ENCODE data around the gene MADCAM1.

Gene MADCAM1

DNA sequence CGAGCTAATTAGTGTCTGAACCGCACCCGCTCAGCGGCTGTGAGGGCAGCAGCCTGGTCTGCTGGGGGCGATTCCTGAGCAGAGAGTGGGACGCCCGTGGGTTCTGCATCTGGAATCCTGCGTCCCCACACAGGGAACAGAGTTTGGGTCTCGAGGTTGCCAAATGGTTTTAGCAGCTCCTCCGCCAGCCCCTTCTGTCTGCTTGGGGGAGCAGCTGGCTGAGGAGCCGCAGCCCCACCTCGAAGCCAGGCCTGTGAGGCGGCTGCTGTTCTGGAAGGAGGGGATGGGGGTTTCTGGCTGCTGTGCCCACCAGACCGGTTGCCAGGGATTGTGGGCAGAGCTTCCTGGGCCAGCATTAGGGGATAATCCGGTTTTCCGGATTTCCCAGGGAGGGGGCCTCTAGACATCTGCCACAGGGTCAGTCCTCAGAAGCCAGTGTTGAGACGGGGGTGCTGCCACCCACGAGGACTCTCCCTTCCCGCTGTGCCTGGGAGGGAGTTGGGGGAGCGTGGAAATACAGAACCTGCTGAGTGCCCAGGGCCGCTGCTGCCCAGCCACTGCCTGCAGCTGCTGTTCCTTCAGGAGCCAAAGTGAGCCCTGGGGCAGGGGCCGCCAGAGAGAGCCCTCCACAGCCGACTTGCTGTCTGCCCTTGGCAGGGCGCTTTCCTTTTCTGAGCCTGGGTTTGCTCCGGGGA is 37.2 kb downstream of the MADCAM1 start:
- peak overlapping the region; percentile 26 to 97 (median 95) for H3K27ac Mint-ChIP-seq
- H3K36me3 Mint-ChIP-seq (ENCODE audit: low read depth), result peaks cover 9% of the 10 kb centered on the region
- H3K4me1 Mint-ChIP-seq, result peaks cover 9% of the 10 kb centered on the region
- no peaks in the 10 kb centered on the region for H3K9me3 Mint-ChIP-seq
- TF ChIP-seq, protein P1, sequence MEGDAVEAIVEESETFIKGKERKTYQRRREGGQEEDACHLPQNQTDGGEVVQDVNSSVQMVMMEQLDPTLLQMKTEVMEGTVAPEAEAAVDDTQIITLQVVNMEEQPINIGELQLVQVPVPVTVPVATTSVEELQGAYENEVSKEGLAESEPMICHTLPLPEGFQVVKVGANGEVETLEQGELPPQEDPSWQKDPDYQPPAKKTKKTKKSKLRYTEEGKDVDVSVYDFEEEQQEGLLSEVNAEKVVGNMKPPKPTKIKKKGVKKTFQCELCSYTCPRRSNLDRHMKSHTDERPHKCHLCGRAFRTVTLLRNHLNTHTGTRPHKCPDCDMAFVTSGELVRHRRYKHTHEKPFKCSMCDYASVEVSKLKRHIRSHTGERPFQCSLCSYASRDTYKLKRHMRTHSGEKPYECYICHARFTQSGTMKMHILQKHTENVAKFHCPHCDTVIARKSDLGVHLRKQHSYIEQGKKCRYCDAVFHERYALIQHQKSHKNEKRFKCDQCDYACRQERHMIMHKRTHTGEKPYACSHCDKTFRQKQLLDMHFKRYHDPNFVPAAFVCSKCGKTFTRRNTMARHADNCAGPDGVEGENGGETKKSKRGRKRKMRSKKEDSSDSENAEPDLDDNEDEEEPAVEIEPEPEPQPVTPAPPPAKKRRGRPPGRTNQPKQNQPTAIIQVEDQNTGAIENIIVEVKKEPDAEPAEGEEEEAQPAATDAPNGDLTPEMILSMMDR (IDR thresholded peaks at IDR 0.05; ENCODE audit: unreplicated experiment in 3 of 3), result no peak
- peak overlapping the region; percentile 85 to 99 (median 95) for H3K4me3 Mint-ChIP-seq
- H3K27me3 Mint-ChIP-seq (ENCODE audit: low read depth), result no peaks in the 10 kb centered on the region

DNA sequence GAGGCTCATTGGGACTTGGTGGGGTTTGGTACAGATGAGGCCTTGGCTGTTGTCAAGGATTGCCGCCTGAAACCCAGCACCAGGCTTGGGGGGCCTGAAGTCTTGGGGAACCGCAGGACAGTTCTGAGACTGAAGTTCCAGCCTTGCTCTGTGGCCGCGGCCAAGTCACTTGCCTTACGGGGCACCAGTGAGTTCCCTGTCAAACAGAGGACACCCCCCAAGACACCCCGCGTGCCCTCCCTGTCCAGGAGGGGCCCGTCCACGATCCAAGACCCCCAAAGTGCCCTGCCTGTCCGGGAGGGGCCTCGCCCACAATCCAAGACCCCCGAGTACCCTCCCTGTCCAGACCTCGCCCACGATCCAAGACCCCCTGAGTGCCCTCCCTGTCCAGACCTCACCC is 37.8 kb downstream of the MADCAM1 start:
- no peaks in the 10 kb centered on the region for H3K9me3 Mint-ChIP-seq
- peaks cover 15% of the 10 kb centered on the region for H3K36me3 Mint-ChIP-seq (ENCODE audit: low read depth)
- H3K27ac Mint-ChIP-seq, result no peak overlapping the region
- peaks cover 9% of the 10 kb centered on the region for H3K4me1 Mint-ChIP-seq
- no peaks in the 10 kb centered on the region for H3K27me3 Mint-ChIP-seq (ENCODE audit: low read depth)
- TF ChIP-seq, protein P1 (IDR thresholded peaks at IDR 0.05; ENCODE audit: unreplicated experiment in 3 of 3), result no peak
- H3K4me3 Mint-ChIP-seq, result peak overlapping the region; percentile 85 to 99 (median 95)

DNA sequence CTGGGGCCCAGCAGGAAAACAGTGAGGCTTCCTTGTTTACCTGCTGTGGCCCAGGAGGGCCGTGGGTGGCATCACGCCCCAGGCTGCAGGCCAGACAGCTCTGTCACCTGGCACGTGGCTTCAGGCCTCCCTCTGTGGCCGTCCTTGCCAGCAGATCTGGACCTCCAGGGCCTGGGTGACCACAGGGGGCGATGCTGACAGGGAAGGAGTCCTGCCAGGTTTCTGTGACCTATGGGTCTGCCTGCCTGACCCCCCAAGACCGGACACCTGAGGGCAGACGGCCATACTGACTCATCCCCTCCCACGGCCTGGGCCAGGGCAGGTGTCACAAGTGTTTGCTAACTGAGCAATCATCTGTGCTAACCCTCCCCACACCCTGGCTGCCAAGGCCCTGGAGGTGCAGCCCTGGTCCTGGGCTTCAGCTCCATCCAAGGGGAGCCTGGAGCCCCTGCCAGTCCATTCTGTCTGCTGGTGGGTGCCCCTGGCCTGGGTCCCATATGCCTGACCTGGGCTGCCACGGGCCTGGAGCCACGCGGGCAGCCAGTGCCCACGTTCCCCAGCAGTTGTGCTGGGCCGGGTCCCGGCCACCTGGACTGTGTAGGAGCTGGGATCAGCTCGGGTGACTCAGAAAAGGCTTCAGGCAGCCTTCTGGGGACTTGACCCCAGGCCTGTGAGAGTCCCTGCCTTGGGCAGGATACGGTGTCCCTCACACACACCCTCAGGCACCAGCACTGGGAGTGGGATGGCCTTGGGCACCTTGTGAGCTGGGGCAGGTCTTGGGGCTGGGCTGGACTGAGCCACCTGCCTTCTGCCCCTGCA is 38.9 kb downstream of the MADCAM1 start:
- Mint-ChIP-seq H3K27ac (no peak overlapping the region), H3K36me3 (ENCODE audit: low read depth) (peaks cover 15% of the 10 kb centered on the region), H3K4me3 (peak overlapping the region; percentile 51 to 75 (median 52)), H3K9me3 (no peaks in the 10 kb centered on the region), H3K4me1 (peaks cover 9% of the 10 kb centered on the region), H3K27me3 (ENCODE audit: low read depth) (no peaks in the 10 kb centered on the region)
- TF ChIP-seq, protein P1 (IDR thresholded peaks at IDR 0.05; ENCODE audit: unreplicated experiment in 3 of 3), result no peak

DNA sequence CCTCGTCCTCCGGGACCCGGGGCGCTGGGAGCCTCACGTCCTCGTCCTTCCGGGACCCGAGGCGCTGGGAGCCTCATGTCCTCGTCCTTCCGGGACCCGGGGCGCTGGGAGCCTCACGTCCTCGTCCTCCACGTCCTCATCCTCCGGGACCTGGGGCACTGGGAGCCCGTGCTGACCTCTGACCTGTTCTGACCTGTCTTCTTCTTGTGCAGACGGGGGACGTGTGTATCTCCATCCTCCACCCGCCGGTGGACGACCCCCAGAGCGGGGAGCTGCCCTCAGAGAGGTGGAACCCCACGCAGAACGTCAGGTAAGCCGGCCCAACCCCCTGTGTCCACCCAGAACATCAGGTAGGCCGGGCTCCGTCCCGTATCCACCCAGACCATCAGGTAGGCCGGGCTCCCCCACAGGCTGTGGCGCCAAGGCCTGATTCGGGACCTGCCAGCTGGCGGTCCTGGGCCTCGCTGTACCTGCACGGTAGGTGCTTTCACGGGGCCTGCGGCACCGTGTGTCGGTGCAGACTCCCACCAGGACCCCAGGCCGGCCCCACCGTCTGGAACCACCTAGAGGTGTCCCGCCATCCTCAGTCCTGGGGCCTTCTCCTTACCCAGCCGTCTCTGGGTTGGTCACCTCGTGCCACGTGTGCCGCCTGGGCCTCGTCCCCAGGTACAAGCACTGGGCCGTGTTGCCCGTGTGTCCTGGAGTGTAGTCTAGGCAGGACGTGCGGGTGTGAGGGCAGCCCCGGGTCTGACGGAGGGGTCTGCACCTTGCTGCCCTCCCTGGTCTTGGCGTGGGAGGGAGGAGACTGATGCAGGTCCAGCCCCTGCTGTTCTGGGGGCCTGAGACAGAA is 40.0 kb downstream of the MADCAM1 start:
- peaks cover 15% of the 10 kb centered on the region for H3K36me3 Mint-ChIP-seq (ENCODE audit: low read depth)
- no peak overlapping the region for H3K27ac Mint-ChIP-seq
- no peaks in the 10 kb centered on the region for H3K9me3 Mint-ChIP-seq
- no peaks in the 10 kb centered on the region for H3K27me3 Mint-ChIP-seq (ENCODE audit: low read depth)
- peaks cover 9% of the 10 kb centered on the region for H3K4me1 Mint-ChIP-seq
- TF ChIP-seq, protein P1 (IDR thresholded peaks at IDR 0.05; ENCODE audit: unreplicated experiment in 3 of 3), result no peak
- peak overlapping the region in 2 of 3 experiments; percentile 19 to 38 for H3K4me3 Mint-ChIP-seq

DNA sequence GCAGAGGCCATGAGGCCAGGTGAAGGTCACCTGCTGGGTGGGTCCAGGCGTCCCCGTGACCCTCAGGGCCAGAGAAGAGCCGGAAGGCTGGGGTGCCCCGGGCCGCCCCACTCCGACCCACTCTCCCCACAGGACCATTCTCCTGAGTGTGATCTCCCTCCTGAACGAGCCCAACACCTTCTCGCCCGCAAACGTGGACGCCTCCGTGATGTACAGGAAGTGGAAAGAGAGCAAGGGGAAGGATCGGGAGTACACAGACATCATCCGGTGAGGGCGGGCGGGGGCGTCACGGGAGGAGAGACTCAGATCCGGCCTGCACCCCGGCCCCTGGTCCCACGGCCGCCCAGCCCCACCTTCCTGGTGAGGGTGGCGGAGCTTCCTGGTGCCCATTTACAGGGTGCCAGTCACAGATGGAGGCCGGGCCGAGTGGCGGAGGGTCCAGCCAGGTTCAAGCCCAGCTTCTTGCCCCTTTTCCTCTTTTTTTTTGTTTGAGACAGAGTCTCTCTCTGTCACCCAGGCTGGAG is 40.7 kb downstream of the MADCAM1 start:
- Mint-ChIP-seq H3K27ac (no peak overlapping the region), H3K4me1 (peaks cover 9% of the 10 kb centered on the region), H3K27me3 (ENCODE audit: low read depth) (no peaks in the 10 kb centered on the region), H3K36me3 (ENCODE audit: low read depth) (peaks cover 15% of the 10 kb centered on the region), H3K4me3 (no peak overlapping the region), H3K9me3 (no peaks in the 10 kb centered on the region)
- TF ChIP-seq, protein P1 (IDR thresholded peaks at IDR 0.05; ENCODE audit: unreplicated experiment in 3 of 3), result no peak
